OCI-LY3 (cell line): ENCODE results near the gene FADS3.

ENCODE experiments used
- H2AFZ ChIP-seq: fragments of 200-600, 300-600 bp; shearing (Covaris generic); 2 replicates; pipeline ENCODE4 v1.6.0; 2014; ENCODE audit warnings: antibody characterized with exemption, low read depth, low read length
- H3K27ac ChIP-seq: fragments of 200-600, 300-600 bp; sonication (generic); 2 replicates; pipeline ENCODE4 v1.5.1; 2014; ENCODE audit warnings: mild to moderate bottlenecking, low read length, moderate library complexity, mixed read lengths
- H3K27me3 ChIP-seq: fragments of 200-600, 300-600 bp; sonication (generic); 2 replicates; pipeline ENCODE4 v1.6.1; 2014; ENCODE audit warnings: low read depth, low read length, mixed read lengths
- H3K36me3 ChIP-seq: fragments of 200-600, 300-600 bp; sonication (generic); replicated peaks from 2 replicates; pipeline ENCODE3; 2014; ENCODE audit warnings: low read depth, low read length, mixed read lengths
- H3K4me1 ChIP-seq: fragments of 300-600, 200-600 bp; sonication (generic); 2 replicates; pipeline ENCODE4 v1.6.1; 2014; ENCODE audit warnings: low read length, mixed read lengths
- H3K4me2 ChIP-seq: fragments of 200-600, 300-600 bp; sonication (generic); 2 replicates; pipeline ENCODE4 v1.6.1; 2014; ENCODE audit warnings: low read length, mixed read lengths
- H3K4me3 ChIP-seq: fragments of 300-600, 200-600 bp; sonication (generic); 2 replicates; pipeline ENCODE4 v1.5.1; 2014; ENCODE audit warnings: antibody characterized with exemption, mild to moderate bottlenecking, low read length, moderate library complexity
- H3K79me2 ChIP-seq: fragments of 300-600, 200-600 bp; shearing (Covaris generic); 2 replicates; pipeline ENCODE4 v1.6.1; 2014; ENCODE audit warnings: mild to moderate bottlenecking, low read length, mixed read lengths
- H3K9ac ChIP-seq: fragments of 300-600, 200-600 bp; shearing (Covaris generic); 2 replicates; pipeline ENCODE4 v1.6.0; 2014; ENCODE audit warnings: mild to moderate bottlenecking, low read length, moderate library complexity
- H3K9me3 ChIP-seq: fragments of 200-600, 300-600 bp; shearing (Covaris generic); 2 replicates; pipeline ENCODE4 v1.6.1; 2014; ENCODE audit warnings: low read length, mixed read lengths; ENCODE audit not compliant: insufficient read depth
- H4K20me1 ChIP-seq: fragments of 200-600, 300-600 bp; sonication (generic); 2 replicates; pipeline ENCODE4 v1.6.1; 2016; ENCODE audit warnings: low read length, mixed read lengths; ENCODE audit not compliant: insufficient read depth
- CTCF ChIP-seq: fragments of 200-600, 300-600 bp; sonication (generic); IDR thresholded peaks from 2 replicates; pipeline ENCODE4 v1.5.1; 2014; ENCODE audit warnings: antibody characterized with exemption, low read length, low read depth
- EZH2phosphoT487 ChIP-seq: fragments of 200-600 bp; shearing (Covaris generic); IDR thresholded peaks from 2 replicates; pipeline ENCODE4 v1.6.1; 2018; ENCODE audit warnings: antibody characterized with exemption, mixed run types, low read depth

Gene FADS3

GRCh38 chr11:61827571-61828378 is 63.6 kb downstream of the FADS3 start, which contains the start of gene FADS2:
Gene FADS2, plus strand, starts transcription at chr11:61828300. Its CDS starts 91 bp downstream, at chr11:61828391.
- no peaks in the 10 kb centered on the region for H3K27me3 ChIP-seq
- peak within 1 kb of the TSS; percentile 98 for H3K4me2 ChIP-seq
- H3K27ac ChIP-seq = peak within 1 kb of the TSS; percentile 96
- H3K36me3 ChIP-seq = peaks cover 33% of the 10 kb centered on the region
- H2AFZ ChIP-seq = no peak within 1 kb of the TSS
- peak within 1 kb of the TSS; percentile 95 for H3K9ac ChIP-seq
- no peak for TF ChIP-seq EZH2phosphoT487
- no peak for TF ChIP-seq CTCF
- H3K9me3 ChIP-seq = no peaks in the 10 kb centered on the region
- peaks cover 47% of the 10 kb centered on the region for H3K4me1 ChIP-seq
- H3K4me3 ChIP-seq = peak within 1 kb of the TSS; percentile 90
- H3K79me2 ChIP-seq = peaks cover 68% of the 10 kb centered on the region
- peaks cover 30% of the 10 kb centered on the region for H4K20me1 ChIP-seq

- H3K36me3 ChIP-seq = peaks cover 26% of the 10 kb centered on the region
- peaks cover 28% of the 10 kb centered on the region for H4K20me1 ChIP-seq
- H3K27ac ChIP-seq = peak overlapping the region; percentile 96
- H3K4me2 ChIP-seq = peak overlapping the region; percentile 98
- no peak overlapping the region for H2AFZ ChIP-seq
- H3K27me3 ChIP-seq = no peaks in the 10 kb centered on the region
- no peaks in the 10 kb centered on the region for H3K9me3 ChIP-seq
- peak overlapping the region; percentile 95 for H3K9ac ChIP-seq
- TF ChIP-seq CTCF (no peak), EZH2phosphoT487 (no peak)
- peak overlapping the region; percentile 90 for H3K4me3 ChIP-seq
- H3K4me1 ChIP-seq = peaks cover 40% of the 10 kb centered on the region
- peaks cover 61% of the 10 kb centered on the region for H3K79me2 ChIP-seq
Measured at GRCh38 chr11:61826930-61827570, 64.3 kb downstream of the FADS3 start.
